ENCODE measurements around the gene COL18A1.

COL18A1 gene

DNA sequence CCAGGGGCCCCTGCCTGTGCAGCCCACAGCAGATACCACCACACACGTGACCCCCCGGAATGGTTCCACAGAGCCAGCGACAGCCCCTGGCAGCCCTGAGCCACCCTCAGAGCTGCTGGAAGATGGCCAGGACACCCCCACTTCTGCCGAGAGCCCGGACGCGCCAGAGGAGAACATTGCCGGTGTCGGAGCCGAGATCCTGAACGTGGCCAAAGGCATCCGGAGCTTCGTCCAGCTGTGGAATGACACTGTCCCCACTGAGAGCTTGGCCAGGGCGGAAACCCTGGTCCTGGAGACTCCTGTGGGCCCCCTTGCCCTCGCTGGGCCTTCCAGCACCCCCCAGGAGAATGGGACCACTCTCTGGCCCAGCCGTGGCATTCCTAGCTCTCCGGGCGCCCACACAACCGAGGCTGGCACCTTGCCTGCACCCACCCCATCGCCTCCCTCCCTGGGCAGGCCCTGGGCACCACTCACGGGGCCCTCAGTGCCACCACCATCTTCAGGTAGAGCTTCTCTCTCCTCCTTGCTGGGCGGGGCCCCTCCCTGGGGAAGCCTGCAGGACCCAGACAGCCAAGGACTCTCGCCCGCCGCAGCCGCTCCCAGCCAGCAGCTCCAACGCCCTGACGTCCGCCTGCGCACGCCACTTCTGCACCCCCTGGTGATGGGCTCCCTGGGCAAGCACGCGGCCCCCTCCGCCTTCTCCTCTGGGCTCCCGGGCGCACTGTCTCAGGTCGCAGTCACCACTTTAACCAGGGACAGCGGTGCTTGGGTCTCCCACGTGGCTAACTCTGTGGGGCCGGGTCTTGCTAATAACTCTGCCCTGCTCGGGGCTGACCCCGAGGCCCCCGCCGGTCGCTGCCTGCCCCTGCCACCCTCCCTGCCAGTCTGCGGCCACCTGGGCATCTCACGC lies 51.0 kb downstream of the COL18A1 start:
- DNase-seq (ENCODE audit: low read depth): no peak

GRCh38 chr21:45456584-45457160 lies 51.7 kb downstream of the COL18A1 start:
- DNase-seq (ENCODE audit: low read depth): no peak

GRCh38 chr21:45457161-45457831 lies 52.3 kb downstream of the COL18A1 start:
- no peak for DNase-seq (ENCODE audit: low read depth)

DNA sequence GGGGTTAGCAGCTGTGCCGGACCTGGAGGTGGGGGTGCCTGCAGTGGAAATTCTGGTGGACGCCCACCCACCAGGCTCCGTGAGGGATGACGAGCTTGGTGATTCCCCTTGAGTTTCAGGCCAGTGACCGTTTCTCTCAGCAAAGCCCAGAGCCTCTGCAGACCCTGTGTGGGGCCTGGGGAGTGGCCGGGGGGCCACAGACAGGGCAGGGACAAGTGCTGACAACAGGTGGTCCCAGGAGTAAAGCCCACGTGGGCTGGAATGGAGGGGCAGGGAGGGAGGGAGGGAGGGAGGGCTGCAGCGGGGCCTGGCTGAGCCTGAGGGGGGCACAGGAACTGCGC lies 52.8 kb downstream of the COL18A1 start:
- no peak for DNase-seq (ENCODE audit: low read depth)

GRCh38 chr21:45458281-45459170 lies 53.6 kb downstream of the COL18A1 start:
- DNase-seq (ENCODE audit: low read depth): no peak

GRCh38 chr21:45459171-45460010 lies 54.4 kb downstream of the COL18A1 start:
- DNase-seq (ENCODE audit: low read depth): no peak

GRCh38 chr21:45460011-45460565 lies 55.1 kb downstream of the COL18A1 start:
- DNase-seq (ENCODE audit: low read depth): no peak

DNA sequence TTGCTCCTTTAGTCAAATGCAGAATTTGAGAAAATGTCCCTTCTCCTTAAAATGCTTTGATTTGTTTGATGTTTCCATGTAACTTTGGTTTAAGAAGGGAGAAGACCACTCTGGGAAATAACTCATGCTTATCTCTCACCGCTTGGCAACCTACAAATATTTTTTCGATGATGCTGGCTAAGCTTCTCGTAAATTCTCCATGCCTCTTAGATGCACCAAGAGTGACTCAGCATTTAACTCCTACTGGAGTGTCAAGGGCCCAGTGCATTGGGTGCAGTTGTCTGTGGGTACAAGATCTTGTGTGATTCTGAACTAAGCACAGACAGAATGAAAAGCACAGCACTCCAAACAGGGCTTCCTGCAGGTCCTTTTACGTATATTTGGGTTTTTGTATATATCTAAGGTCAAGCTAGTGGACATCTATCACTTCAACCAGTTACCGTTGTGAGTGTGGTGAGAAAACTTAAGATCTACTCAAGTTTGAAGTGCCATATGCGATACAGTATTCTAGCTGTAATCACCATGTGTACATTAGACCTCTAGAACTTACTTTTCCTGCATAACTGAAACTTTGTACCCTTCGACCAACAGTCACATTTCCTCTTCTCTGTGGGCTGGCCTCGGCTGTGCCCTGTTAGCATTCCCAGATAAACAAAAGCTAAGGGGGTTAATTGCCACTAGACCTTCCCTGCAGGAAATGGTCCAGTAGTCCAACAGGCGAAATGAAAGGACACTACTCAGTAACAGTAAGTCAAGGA lies 55.8 kb downstream of the COL18A1 start:
- DNase-seq (ENCODE audit: low read depth): no peak

DNA sequence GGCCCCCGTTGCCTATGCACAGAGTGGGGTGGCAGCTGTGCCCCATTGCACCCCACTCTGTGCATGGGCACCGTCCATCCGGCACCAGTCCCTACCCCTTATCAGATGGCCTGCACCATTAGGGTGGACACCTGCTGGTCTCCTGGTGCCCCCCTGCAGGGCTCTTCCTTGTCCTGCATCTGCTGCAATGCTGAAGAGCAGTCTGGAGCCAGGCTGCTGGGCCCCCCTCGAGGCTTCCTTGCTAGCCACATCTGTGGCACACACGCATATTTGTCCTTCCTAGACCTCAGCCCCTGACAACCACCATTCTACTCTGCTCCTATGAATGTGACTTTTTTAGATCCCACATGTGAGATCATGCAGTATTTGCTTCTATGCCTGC lies 56.4 kb downstream of the COL18A1 start:
- DNase-seq (ENCODE audit: low read depth): no peak

DNA sequence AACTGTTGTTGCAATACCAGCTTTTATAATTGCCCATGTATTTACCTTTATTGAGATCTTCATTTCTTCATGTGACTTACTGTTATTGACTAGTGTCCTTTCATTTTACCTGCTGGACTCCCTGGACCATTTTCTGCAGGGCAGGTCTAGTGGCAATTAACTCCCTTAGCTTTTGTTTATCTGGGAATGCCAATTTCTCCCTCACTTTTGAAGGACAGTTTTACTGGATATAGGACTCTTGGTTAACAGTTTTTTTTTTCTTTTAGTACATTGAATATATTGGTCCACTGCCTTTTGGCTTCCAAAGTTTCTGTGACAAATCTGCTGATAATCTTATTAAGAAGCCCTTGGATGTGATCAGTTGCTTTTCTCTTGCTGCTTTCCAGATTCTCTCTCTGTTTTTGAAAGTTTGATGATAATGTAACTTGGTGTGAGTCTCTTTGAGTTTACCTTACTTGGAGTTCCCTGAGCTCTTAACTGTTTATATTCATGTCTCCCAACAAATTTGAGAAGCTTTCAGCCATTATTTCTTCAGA lies 56.9 kb downstream of the COL18A1 start:
- DNase-seq (ENCODE audit: low read depth): no peak

DNA sequence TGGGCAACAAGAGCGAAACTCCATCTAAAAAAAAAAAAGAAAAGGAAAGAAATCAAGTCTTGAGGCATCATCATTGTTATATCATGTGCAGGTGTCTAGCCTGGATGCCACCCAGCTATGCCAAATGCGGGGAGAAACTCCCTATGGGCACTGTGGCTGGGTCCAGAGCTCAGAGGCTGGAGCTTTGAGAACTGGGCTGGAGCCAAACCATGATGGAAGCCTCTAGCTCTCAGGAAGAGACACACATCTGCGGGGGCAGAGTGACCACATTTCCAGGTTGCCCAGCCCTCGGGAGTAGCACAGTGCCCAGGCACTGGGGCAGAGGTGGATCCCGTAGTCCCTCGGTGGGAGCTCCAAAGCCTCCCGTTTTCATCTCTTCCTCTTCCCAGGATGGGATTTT lies 58.9 kb downstream of the COL18A1 start:
- no peak for DNase-seq (ENCODE audit: low read depth)

- no peak for DNase-seq (ENCODE audit: low read depth)
Measured at GRCh38 chr21:45464309-45464708, 59.3 kb downstream of the COL18A1 start.

DNA sequence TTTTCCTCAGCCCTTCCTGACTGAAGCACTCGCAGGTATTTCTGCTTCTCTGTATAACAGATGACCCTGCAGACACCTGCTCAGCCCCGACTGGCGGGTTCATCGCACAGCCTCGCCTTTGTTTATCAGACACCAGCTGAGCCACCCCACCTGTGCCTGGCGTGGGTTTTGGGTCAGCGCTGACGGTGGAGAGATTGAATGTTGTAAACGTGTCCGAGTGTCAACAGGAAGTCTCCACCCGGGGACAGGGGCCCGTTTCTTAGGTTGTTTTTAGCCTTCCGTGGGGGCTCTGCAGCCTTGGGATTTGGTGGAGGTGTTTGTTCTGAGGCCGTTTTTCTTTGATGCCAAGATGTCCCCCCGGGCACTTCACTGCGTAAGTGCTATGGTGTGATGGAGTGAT lies 60.1 kb downstream of the COL18A1 start:
- DNase-seq (ENCODE audit: low read depth): no peak

DNA sequence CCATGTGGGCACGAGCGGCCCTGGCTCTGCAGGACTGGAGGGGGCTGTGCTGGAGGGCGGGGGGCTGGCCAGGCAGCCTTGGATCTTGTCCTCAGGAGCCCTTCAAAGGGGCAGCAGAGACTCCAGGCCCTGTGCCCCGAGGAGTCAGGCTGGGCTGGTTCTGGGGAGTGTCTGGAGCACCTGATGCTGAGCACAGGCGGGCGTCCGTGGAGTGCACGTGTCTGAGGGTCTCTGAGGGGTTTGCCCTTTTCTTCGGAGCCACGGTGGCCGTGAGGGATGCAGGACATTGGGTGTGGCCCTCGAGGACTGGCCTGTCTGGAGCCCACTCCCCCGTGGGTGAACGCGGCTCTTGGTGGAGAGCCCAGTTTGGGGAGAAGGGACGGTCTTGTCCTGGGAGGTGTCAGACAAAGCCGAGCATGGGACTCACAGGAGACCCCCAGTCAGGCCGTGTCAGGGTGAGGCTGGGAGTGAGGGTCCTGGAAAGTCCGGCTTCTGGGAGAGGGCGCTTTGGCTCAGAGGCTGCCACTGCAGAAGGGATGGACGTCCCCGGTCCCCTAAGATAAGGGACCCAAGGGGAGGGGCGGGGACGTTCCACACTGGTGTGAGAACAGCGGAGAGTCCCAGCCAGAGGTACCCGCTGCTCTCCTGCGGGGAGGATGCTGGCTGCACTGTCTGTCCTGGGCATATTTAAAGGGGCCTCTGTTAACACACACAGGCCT lies 60.8 kb downstream of the COL18A1 start:
- DNase-seq (ENCODE audit: low read depth): no peak

DNA sequence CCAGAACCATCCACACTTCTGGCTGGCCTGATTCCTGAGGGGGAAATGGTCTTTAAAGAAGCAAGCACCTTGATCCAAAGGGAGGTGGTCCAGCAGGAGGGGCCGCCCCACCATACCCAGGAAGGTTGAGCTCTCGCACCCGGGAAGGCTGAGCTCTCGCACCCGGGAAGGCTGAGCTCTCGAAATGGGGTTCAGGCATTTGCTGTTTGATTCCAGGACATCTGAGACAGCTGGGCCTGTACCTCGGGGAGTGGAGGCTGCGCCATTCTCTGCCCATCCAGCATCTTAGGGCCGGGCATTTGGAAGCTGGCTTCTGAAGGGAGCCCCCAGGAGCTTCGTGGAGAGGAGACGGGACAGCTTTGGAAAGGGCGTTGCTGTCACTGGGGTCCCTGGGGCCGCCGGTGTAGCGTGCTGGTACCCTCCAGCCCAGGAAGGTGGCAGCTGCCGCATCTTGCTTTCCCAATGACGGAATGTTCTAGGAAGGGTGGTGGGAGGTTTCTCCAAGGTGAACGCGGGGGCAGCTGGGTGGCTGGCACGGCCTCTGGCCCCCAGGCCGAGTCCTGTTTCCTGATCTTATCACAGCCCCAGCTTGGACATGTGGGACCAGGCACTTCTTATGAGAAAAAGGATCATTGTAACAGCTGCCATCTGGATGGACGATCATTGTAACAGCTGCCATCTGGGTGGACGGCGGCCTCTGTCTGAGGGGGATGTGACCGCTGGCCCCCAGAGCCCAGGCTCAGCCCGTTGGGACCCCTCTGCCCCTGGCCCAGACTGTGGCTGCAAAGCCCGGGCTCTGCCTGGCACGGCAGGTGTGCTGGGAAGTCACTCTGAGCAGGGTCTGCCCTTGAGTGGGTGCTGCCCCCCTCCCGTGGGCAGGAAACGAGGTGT lies 61.6 kb downstream of the COL18A1 start:
- DNase-seq (ENCODE audit: low read depth): no peak

DNA sequence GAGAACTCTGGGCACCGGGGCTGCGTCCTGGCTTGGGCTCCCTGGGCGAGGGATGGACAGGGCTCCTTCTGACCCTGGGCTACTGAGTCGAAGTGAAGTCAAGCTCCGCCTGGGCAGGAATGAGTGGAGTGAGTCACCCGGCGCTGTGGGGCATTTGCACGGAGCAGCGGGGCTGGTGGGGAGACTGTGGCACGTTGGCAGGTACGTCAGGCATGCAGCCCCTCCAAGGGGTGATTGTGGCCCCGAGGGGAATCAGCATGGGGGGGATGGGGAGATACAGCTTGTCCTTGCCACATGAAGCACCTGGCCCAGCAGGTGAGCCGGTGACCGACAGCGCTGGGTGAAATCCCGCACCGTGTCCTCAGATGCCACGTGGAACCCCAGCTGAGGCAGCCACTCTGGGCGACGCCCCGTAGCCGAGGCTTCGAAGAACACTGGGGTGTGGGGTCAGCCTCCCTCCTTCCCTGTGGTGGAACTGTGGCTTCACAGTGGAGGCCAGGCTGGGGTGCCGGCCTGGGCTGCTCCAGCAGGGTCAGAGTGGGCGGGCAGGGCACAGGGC lies 62.3 kb downstream of the COL18A1 start:
- DNase-seq (ENCODE audit: low read depth): no peak

DNA sequence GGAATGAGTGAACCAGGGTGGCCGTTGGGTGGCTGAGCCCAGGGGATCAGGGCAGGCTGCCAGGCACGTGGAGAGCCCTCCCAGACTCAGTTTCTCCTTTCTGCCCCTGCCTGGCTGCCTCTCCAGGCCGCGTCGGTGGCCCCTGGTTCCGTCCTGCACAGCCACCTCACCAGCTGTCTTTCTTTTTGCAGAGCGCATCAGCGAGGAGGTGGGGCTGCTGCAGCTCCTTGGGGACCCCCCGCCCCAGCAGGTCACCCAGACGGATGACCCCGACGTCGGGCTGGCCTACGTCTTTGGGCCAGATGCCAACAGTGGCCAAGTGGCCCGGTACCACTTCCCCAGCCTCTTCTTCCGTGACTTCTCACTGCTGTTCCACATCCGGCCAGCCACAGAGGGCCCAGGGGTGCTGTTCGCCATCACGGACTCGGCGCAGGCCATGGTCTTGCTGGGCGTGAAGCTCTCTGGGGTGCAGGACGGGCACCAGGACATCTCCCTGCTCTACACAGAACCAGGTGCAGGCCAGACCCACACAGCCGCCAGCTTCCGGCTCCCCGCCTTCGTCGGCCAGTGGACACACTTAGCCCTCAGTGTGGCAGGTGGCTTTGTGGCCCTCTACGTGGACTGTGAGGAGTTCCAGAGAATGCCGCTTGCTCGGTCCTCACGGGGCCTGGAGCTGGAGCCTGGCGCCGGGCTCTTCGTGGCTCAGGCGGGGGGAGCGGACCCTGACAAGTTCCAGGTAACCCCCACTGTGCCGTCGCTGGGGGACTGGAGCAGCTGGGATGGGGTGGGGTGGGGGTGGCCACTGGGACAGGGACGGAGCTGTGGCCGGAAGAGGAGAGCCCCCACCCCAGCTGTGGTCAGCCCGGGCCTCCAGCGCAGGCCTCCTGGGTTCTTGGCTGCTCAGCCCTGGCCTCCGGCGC lies 63.3 kb downstream of the COL18A1 start:
- DNase-seq (ENCODE audit: low read depth): no peak
